NCI-H1105 treated with DMSO at 0.1 percent for 48 hours (cell line): ENCODE data around the gene RBM26.

Source experiments
- DNase-seq: peaks from one replicate; lab custom pipeline; 2025; lab: John Stamatoyannopoulos, UW

RBM26 gene

GRCh38 chr13:79270859-79271258 lies 135.2 kb downstream of the RBM26 start:
- DNase-seq: no peak
